Suprapubic skin (tissue), 3 donors: ENCODE data around the gene ATP10B.

Source experiments
- CTCF ChIP-seq, 2 donors: fragments of 200-600 bp in 1 of 2; fragments of 450-650 bp in 1 of 2; sonication (generic) in 1 of 2; IDR thresholded peaks; one replicate each; pipeline ENCODE4 v1.5.1; 2016 to 2019; ENCODE audit warnings: antibody characterized with exemption in 2 of 2, mild to moderate bottlenecking in 1 of 2, moderate library complexity in 1 of 2
- POLR2AphosphoS5 ChIP-seq, 3 donors: sonication (generic); formaldehyde crosslinking; IDR thresholded peaks; one replicate each; pipeline ENCODE4 v1.6.1; 2017; ENCODE audit warnings: antibody characterized with exemption in 3 of 3

GRCh38 chr5:160703547-160704189, 148.3 kb downstream of the ATP10B start:
- TF ChIP-seq CTCF (IDR thresholded peaks at IDR 0.05) (no peak), POLR2AphosphoS5 (IDR thresholded peaks at IDR 0.05) (no peak)
